HL-60 (cell line): ENCODE data around the gene INTS3.
"Not testable (repeated sequence)": the region's sequence is repeated elsewhere in the genome, so short reads cannot be mapped to it uniquely, and the experiment has no call there.

Source experiments
- DNase-seq, 2 experiments: peaks; one replicate each; pipeline ENCODE4 v3.0.0-alpha.2; 2010 to 2020; ENCODE audit warnings: low read depth in 1 of 2, low spot score in 1 of 2
- H3K27ac ChIP-seq: fragments of 250-450 bp; sonication (Bioruptor Pico); replicated peaks from 2 replicates; pipeline ENCODE4 v1.5.1; 2020; ENCODE audit warnings: mild to moderate bottlenecking, moderate library complexity
- H3K27me3 ChIP-seq: fragments of 250-450 bp; sonication (Bioruptor Pico); 2 replicates; pipeline ENCODE4 v1.5.1; 2021; ENCODE audit warnings: mild to moderate bottlenecking, moderate library complexity; ENCODE audit not compliant: insufficient read depth, poor library complexity, severe bottlenecking
- H3K4me3 ChIP-seq: replicated peaks from 2 replicates; pipeline ENCODE4 v1.5.1; 2011; ENCODE audit warnings: mild to moderate bottlenecking, control low read depth, low read length; ENCODE audit not compliant: insufficient read depth
- GABPA ChIP-seq: IDR thresholded peaks from 2 replicates; pipeline ENCODE4 v1.6.1; 2012; ENCODE audit warnings: low read depth
- POLR2AphosphoS5 ChIP-seq: IDR thresholded peaks from 2 replicates; pipeline ENCODE4 v1.6.1; 2012; ENCODE audit warnings: low read depth
- SPI1 ChIP-seq: IDR thresholded peaks from 2 replicates; pipeline ENCODE4 v1.6.1; 2012; ENCODE audit warnings: low read depth, mild to moderate bottlenecking, borderline replicate concordance
- TF ChIP-seq, protein P1 (sequence below): IDR thresholded peaks from one replicate; pipeline ENCODE4 v1.5.1; 2011; ENCODE audit warnings: low read length, control low read depth, inconsistent platforms; ENCODE audit not compliant: insufficient read depth
- TF ChIP-seq, protein P2 (sequence below): IDR thresholded peaks from 2 replicates; pipeline ENCODE4 v1.6.1; 2012; ENCODE audit warnings: low read depth; ENCODE audit not compliant: insufficient replicate concordance

INTS3 gene

DNA sequence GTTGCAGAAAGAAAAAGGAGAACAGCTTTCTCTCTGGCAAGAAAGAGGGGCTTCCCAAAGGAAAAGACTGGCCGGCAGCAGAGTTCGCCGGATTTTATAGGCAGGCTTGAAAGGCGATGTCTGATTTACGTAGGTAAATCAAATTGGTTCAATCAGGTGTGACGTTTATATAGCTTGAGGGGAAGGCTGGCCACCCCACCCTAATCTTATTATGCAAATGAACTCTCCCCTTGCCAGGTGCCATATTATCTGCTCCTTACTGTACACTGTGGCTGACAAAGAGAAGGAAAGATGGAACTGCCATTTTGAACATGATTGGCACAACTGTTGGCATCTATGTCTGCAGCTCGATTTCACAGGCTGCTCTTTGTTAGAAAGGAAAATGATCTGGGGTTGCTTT lies 16.8 kb upstream of the INTS3 start:
- H3K27me3 ChIP-seq = no peaks in the 10 kb centered on the region
- no peak overlapping the region for H3K27ac ChIP-seq
- H3K4me3 ChIP-seq = no peak overlapping the region
- TF ChIP-seq GABPA = no peak
- no peak for DNase-seq

DNA sequence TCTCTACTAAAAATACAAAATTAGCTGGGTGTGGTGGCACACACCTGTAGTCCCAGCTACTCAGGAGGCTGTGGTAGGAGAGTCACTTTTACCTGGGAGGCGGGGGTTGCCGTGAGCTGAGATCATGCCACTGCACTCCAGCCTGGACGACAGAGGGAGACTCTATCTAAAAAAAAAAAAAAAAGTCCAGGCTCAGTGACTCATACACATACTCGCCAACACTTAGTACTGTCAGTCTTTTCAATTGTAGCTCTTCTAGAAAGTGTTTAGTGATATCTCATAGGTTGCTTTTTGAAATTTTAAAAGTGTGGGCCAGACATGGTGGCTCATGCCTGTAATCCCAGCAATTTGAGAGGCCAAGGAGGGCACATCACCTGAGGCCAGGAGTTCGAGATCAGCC lies 11.6 kb upstream of the INTS3 start:
- not testable (repeated sequence) for H3K4me3 ChIP-seq, H3K27me3 ChIP-seq, H3K27ac ChIP-seq, DNase-seq

DNA sequence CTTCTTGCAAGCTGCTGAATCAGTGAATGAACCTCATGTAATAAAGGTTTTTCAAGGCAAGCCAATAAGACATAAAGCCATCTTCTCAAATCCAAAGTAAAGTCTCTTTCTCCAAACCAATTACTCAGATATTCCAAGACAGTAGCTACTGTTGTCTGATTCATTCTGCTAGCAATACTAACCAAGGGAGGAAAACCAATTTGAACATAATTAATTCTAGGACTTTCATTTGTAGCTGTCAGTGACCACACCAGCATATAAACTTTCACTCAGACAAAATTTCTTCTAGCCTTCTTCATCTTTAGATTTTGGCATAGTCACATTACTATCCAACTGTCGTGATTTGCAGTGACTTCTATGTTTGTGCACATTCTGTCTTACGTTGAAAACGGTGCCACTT lies 10.5 kb upstream of the INTS3 start:
- DNase-seq = no peak
- Histone ChIP-seq H3K27me3 (no peaks in the 10 kb centered on the region), H3K4me3 (no peak overlapping the region), H3K27ac (no peak overlapping the region)
- TF ChIP-seq POLR2AphosphoS5 = no peak
- TF ChIP-seq, protein P1, sequence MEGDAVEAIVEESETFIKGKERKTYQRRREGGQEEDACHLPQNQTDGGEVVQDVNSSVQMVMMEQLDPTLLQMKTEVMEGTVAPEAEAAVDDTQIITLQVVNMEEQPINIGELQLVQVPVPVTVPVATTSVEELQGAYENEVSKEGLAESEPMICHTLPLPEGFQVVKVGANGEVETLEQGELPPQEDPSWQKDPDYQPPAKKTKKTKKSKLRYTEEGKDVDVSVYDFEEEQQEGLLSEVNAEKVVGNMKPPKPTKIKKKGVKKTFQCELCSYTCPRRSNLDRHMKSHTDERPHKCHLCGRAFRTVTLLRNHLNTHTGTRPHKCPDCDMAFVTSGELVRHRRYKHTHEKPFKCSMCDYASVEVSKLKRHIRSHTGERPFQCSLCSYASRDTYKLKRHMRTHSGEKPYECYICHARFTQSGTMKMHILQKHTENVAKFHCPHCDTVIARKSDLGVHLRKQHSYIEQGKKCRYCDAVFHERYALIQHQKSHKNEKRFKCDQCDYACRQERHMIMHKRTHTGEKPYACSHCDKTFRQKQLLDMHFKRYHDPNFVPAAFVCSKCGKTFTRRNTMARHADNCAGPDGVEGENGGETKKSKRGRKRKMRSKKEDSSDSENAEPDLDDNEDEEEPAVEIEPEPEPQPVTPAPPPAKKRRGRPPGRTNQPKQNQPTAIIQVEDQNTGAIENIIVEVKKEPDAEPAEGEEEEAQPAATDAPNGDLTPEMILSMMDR = no peak
- TF ChIP-seq, protein P2, sequence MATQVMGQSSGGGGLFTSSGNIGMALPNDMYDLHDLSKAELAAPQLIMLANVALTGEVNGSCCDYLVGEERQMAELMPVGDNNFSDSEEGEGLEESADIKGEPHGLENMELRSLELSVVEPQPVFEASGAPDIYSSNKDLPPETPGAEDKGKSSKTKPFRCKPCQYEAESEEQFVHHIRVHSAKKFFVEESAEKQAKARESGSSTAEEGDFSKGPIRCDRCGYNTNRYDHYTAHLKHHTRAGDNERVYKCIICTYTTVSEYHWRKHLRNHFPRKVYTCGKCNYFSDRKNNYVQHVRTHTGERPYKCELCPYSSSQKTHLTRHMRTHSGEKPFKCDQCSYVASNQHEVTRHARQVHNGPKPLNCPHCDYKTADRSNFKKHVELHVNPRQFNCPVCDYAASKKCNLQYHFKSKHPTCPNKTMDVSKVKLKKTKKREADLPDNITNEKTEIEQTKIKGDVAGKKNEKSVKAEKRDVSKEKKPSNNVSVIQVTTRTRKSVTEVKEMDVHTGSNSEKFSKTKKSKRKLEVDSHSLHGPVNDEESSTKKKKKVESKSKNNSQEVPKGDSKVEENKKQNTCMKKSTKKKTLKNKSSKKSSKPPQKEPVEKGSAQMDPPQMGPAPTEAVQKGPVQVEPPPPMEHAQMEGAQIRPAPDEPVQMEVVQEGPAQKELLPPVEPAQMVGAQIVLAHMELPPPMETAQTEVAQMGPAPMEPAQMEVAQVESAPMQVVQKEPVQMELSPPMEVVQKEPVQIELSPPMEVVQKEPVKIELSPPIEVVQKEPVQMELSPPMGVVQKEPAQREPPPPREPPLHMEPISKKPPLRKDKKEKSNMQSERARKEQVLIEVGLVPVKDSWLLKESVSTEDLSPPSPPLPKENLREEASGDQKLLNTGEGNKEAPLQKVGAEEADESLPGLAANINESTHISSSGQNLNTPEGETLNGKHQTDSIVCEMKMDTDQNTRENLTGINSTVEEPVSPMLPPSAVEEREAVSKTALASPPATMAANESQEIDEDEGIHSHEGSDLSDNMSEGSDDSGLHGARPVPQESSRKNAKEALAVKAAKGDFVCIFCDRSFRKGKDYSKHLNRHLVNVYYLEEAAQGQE = no peak
- no peak for TF ChIP-seq SPI1
- TF ChIP-seq GABPA = no peak

DNA sequence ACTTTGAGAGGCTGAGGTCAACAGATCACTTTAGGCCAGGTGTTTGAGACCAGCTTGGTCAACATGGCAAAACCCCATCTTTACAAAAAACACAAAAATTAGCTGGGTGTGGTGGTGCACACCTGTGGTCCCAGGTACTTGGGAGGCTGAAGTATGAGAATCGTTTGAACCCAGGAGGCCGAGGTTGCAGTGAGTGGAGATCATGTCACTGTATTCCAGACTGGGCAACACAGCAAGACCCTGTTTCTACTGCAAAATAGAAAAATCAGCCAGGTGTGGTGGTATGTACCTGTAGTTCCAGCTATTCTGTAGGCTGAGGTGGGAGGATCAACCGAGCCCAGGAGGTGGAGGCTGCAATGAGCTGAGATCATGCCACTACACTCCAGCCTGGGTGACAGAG lies 4.2 kb upstream of the INTS3 start:
- TF ChIP-seq, protein P1 = no peak
- TF ChIP-seq POLR2AphosphoS5 (no peak), SPI1 (no peak), GABPA (no peak)
- TF ChIP-seq, protein P2 = no peak
- H3K27ac ChIP-seq = no peak overlapping the region
- H3K27me3 ChIP-seq = no peaks in the 10 kb centered on the region
- H3K4me3 ChIP-seq = no peak overlapping the region
- no peak for DNase-seq

DNA sequence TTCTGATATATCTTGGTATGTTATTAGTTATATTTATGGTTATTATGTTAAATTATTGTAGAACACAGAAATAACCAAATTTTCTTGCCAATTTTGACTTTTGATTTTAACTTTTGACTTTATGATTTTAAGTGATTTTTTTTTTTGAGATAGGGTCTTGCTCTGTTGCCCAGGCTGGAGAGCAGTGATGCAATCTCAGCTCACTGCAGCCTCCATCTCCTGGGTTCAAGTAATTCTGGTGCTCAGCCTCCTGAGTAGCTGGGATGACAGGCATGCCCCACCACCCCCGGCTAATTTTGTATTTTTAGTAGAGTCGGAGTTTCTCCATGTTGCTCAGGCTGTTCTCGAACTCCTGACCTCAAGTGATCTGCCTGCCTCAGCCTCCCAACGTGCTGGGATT lies 3.2 kb upstream of the INTS3 start:
- not testable (repeated sequence) for H3K27me3 ChIP-seq, H3K27ac ChIP-seq, DNase-seq, H3K4me3 ChIP-seq
